Measurements from ENCODE around the gene EFCAB6. TPM values are rescaled to one million over a fixed set of nuclear protein-coding genes. Genes with fewer than 3 reads are reported as not detected.

Gene EFCAB6
- total and polyA plus RNA-seq, 2 donors (not counting 1 experiment from before 2014, with no cell fraction given), result 0.07 to 0.10 TPM

GRCh38 chr22:43541462-43542407, 270.4 kb downstream of the EFCAB6 start:
- H3K27ac ChIP-seq (ENCODE audit: low read length in 2 of 2), result no peak overlapping the region
- 85% methylated on average over 18 of the region's 18 CpGs for WGBS (ENCODE audit: insufficient coverage)
- no peak overlapping the region for H3K4me2 ChIP-seq (replicated peaks; ENCODE audit: low read depth, low read length, poor library complexity, severe bottlenecking)
- ATAC-seq (ENCODE audit: low read depth), result no peak
- H3K9me3 ChIP-seq (ENCODE audit: control extremely low read depth in 1 of 3, control insufficient read depth in 2 of 3, insufficient read depth in 1 of 3, low read length in 2 of 3), result peaks cover 0 to 6% (median 0%) of the 10 kb centered on the region in 3 donors
- H3K9ac ChIP-seq (ENCODE audit: low read length), result no peak overlapping the region
- Mint-ChIP-seq H3K9me3 (ENCODE audit: insufficient read depth) (no peaks in the 10 kb centered on the region), H3K27me3 (peaks cover 27% of the 10 kb centered on the region), H3K4me3 (no peak overlapping the region), H3K4me1 (no peaks in the 10 kb centered on the region), H3K27ac (no peak overlapping the region)
- H3K4me3 ChIP-seq (ENCODE audit: control extremely low read depth in 1 of 5, extremely low read depth in 1 of 5, insufficient read depth in 1 of 5, low read depth in 2 of 5, low read length in 4 of 5), result no peak overlapping the region
- POLR2A ChIA-PET, result no interaction called here
- intact Hi-C loops (cut with micrococcal nuclease), result no loop called here
- peaks cover 0 to 5% (median 0%) of the 10 kb centered on the region in 4 experiments for H3K27me3 ChIP-seq (replicated peaks in 1 of 4; ENCODE audit: control extremely low read depth in 1 of 4, control insufficient read depth in 3 of 4, insufficient read depth in 4 of 4, low read length in 3 of 4)
- no peak for DNase-seq
- H3K36me3 ChIP-seq (replicated peaks in 1 of 2; ENCODE audit: control extremely low read depth in 1 of 2, control insufficient read depth in 1 of 2, extremely low read depth in 1 of 2, insufficient read depth in 2 of 2, low read length in 1 of 2), result no peaks in the 10 kb centered on the region
- no peak for TF ChIP-seq EZH2 (IDR thresholded peaks at IDR 0.05; ENCODE audit: borderline replicate concordance, insufficient read depth, low read depth, low read length, poor library complexity, severe bottlenecking)
- TF ChIP-seq, protein P1, sequence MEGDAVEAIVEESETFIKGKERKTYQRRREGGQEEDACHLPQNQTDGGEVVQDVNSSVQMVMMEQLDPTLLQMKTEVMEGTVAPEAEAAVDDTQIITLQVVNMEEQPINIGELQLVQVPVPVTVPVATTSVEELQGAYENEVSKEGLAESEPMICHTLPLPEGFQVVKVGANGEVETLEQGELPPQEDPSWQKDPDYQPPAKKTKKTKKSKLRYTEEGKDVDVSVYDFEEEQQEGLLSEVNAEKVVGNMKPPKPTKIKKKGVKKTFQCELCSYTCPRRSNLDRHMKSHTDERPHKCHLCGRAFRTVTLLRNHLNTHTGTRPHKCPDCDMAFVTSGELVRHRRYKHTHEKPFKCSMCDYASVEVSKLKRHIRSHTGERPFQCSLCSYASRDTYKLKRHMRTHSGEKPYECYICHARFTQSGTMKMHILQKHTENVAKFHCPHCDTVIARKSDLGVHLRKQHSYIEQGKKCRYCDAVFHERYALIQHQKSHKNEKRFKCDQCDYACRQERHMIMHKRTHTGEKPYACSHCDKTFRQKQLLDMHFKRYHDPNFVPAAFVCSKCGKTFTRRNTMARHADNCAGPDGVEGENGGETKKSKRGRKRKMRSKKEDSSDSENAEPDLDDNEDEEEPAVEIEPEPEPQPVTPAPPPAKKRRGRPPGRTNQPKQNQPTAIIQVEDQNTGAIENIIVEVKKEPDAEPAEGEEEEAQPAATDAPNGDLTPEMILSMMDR (IDR thresholded peaks at IDR 0.05), result no peak
- H2AFZ ChIP-seq (ENCODE audit: insufficient read depth, low read depth, low read length, poor library complexity, severe bottlenecking), result no peak overlapping the region
- no peaks in the 10 kb centered on the region for H3K79me2 ChIP-seq (ENCODE audit: control insufficient read depth, insufficient read depth, low read length)
- no peaks in the 10 kb centered on the region for H4K20me1 ChIP-seq (ENCODE audit: control insufficient read depth, insufficient read depth, low read length, poor library complexity, severe bottlenecking)
- CTCF ChIA-PET, result no interaction called here
- H3K4me1 ChIP-seq (ENCODE audit: control insufficient read depth in 2 of 2, insufficient read depth in 2 of 2, low read length in 2 of 2), result no peaks in the 10 kb centered on the region

DNA sequence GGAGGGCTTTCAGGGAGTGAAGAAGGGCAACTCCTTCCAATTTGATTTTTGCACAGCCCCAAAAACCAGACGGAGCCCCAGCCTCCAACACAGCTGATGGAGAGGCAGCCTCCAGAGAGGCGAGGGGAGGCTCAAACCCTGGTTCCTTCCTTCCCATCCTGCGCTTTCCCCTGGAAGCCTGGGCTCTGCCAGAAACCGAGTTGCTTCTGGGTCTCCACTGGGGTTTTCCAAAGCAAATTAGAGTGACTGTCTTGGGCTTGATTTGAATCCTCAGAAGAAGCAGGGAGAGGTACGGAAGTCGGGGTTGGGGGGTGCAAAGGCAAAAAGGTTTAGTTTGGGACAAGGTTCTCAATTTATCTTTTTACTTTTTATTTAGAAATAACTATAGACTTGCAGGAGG, 271.1 kb downstream of the EFCAB6 start:
- Histone ChIP-seq H4K20me1 (ENCODE audit: control insufficient read depth, insufficient read depth, low read length, poor library complexity, severe bottlenecking) (no peaks in the 10 kb centered on the region), H3K27ac (ENCODE audit: low read length in 2 of 2) (no peak overlapping the region), H3K4me3 (ENCODE audit: control extremely low read depth in 1 of 5, extremely low read depth in 1 of 5, insufficient read depth in 1 of 5, low read depth in 2 of 5, low read length in 4 of 5) (no peak overlapping the region), H3K4me1 (ENCODE audit: control insufficient read depth in 2 of 2, insufficient read depth in 2 of 2, low read length in 2 of 2) (no peaks in the 10 kb centered on the region), H3K79me2 (ENCODE audit: control insufficient read depth, insufficient read depth, low read length) (no peaks in the 10 kb centered on the region), H3K36me3 (replicated peaks in 1 of 2; ENCODE audit: control extremely low read depth in 1 of 2, control insufficient read depth in 1 of 2, extremely low read depth in 1 of 2, insufficient read depth in 2 of 2, low read length in 1 of 2) (no peaks in the 10 kb centered on the region), H3K4me2 (replicated peaks; ENCODE audit: low read depth, low read length, poor library complexity, severe bottlenecking) (no peak overlapping the region), H2AFZ (ENCODE audit: insufficient read depth, low read depth, low read length, poor library complexity, severe bottlenecking) (no peak overlapping the region), H3K9me3 (ENCODE audit: control extremely low read depth in 1 of 3, control insufficient read depth in 2 of 3, insufficient read depth in 1 of 3, low read length in 2 of 3) (peaks cover 0 to 6% (median 0%) of the 10 kb centered on the region in 3 donors), H3K9ac (ENCODE audit: low read length) (no peak overlapping the region), H3K27me3 (replicated peaks in 1 of 4; ENCODE audit: control extremely low read depth in 1 of 4, control insufficient read depth in 3 of 4, insufficient read depth in 4 of 4, low read length in 3 of 4) (peaks cover 0 to 5% (median 0%) of the 10 kb centered on the region in 4 experiments)
- no peak overlapping the region for H3K27ac Mint-ChIP-seq
- H3K27me3 Mint-ChIP-seq, result peaks cover 27% of the 10 kb centered on the region
- intact Hi-C loops (cut with micrococcal nuclease), result no loop called here
- H3K4me3 Mint-ChIP-seq, result no peak overlapping the region
- POLR2A ChIA-PET, result no interaction called here
- H3K9me3 Mint-ChIP-seq (ENCODE audit: insufficient read depth), result no peaks in the 10 kb centered on the region
- DNase-seq, result no peak
- no peak for TF ChIP-seq EZH2 (IDR thresholded peaks at IDR 0.05; ENCODE audit: borderline replicate concordance, insufficient read depth, low read depth, low read length, poor library complexity, severe bottlenecking)
- TF ChIP-seq, protein P1 (IDR thresholded peaks at IDR 0.05), result no peak
- CTCF ChIA-PET, result no interaction called here
- no peak for ATAC-seq (ENCODE audit: low read depth)
- 83% methylated on average over 4 of the region's 6 CpGs for WGBS (ENCODE audit: insufficient coverage)
- H3K4me1 Mint-ChIP-seq, result no peaks in the 10 kb centered on the region
